VCaP (cell line): ENCODE results near the gene IQSEC1.
A peak's percentile ranks its signal among the peaks of the same experiment; 100 is the strongest.

Source experiments
- H3K27ac ChIP-seq: fragments of 450-650 bp; 2 replicates; pipeline ENCODE4 v1.5.1; 2017
- TF ChIP-seq, protein P1 (sequence below): fragments of 450-650 bp; conservative IDR thresholded peaks from 2 replicates; pipeline ENCODE4 v1.5.1; 2017; ENCODE audit warnings: mild to moderate bottlenecking, moderate library complexity

Gene IQSEC1

GRCh38 chr3:12968541-12968940 is 104.7 kb downstream of the IQSEC1 start:
- H3K27ac ChIP-seq = peak overlapping the region; percentile 99; the same call in 1 of the 2 replicates
- TF ChIP-seq, protein P1, sequence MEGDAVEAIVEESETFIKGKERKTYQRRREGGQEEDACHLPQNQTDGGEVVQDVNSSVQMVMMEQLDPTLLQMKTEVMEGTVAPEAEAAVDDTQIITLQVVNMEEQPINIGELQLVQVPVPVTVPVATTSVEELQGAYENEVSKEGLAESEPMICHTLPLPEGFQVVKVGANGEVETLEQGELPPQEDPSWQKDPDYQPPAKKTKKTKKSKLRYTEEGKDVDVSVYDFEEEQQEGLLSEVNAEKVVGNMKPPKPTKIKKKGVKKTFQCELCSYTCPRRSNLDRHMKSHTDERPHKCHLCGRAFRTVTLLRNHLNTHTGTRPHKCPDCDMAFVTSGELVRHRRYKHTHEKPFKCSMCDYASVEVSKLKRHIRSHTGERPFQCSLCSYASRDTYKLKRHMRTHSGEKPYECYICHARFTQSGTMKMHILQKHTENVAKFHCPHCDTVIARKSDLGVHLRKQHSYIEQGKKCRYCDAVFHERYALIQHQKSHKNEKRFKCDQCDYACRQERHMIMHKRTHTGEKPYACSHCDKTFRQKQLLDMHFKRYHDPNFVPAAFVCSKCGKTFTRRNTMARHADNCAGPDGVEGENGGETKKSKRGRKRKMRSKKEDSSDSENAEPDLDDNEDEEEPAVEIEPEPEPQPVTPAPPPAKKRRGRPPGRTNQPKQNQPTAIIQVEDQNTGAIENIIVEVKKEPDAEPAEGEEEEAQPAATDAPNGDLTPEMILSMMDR = no peak

GRCh38 chr3:12967606-12968351 is 105.5 kb downstream of the IQSEC1 start:
- H3K27ac ChIP-seq = peak overlapping the region; percentile 99
- TF ChIP-seq, protein P1 = no peak

- TF ChIP-seq, protein P1 = no peak
- H3K27ac ChIP-seq = peak overlapping the region; percentile 99
These were observed 106.2 kb downstream of the IQSEC1 start for GRCh38 chr3:12966847-12967605.

GRCh38 chr3:12965999-12966846 is 107.0 kb downstream of the IQSEC1 start:
- peak overlapping the region; percentile 99 for H3K27ac ChIP-seq
- TF ChIP-seq, protein P1 = no peak

DNA sequence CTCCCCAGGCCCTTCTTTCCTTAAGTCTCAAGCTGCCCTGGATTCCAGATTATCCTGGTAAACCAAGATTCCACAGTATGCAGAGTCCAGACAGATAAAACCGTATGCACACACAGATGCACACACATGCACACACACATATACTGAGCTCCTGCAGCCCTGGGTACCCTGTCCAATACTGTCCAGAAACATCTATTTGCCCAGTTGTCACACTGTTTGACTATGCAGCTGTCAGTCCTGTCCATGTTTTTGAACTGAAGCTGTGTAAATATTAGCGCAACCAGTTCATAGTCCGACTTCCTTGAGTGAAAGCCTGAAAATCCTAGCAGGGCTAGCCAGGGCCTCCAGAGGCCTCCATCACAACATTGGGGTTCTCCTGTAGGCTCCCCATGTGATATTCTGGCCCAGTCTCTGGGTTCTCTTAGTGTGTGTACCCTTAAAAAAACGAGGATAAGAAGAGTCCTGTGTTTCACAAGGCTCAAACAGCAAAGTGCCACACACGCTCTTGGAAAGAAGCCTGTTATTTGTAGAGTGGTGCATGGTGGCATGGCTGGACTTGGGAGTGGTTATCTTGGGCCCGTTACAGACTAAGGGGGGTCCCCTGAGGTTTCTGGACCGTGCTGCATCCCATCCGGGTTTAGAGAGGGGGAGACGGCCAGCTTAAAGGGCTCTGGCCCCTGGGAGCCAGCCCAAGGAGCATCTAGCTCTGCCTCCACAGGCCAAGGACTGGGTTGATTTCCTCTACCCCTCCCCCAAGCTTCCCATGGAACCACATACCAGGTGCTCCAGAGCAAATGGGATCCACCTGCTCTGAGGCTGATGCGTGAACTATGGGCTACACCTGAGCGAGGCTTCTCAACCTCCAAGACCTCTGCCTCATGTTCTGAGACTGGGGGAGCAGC is 108.3 kb downstream of the IQSEC1 start:
- peak overlapping the region; percentile 99 for H3K27ac ChIP-seq
- TF ChIP-seq, protein P1 = no peak

GRCh38 chr3:12963922-12964701 is 109.1 kb downstream of the IQSEC1 start:
- H3K27ac ChIP-seq = peak overlapping the region; percentile 99
- TF ChIP-seq, protein P1 = no peak
